ENCODE results near the gene ADGRB3.

Gene ADGRB3

GRCh38 chr6:68695838-68696237 lies 60.8 kb downstream of the ADGRB3 start:
- in situ Hi-C loops (cut with MboI; ENCODE audit: low sequenced_read_pairs) = no loop called here

GRCh38 chr6:68697394-68697793 lies 62.3 kb downstream of the ADGRB3 start:
- in situ Hi-C loops (cut with MboI; ENCODE audit: low sequenced_read_pairs) = no loop called here

GRCh38 chr6:68701159-68701558 lies 66.1 kb downstream of the ADGRB3 start:
- in situ Hi-C loops (cut with MboI; ENCODE audit: low sequenced_read_pairs) = no loop called here

- in situ Hi-C loops (cut with MboI; ENCODE audit: low sequenced_read_pairs) = no loop called here
Measured at GRCh38 chr6:68704485-68704884, 69.4 kb downstream of the ADGRB3 start.

GRCh38 chr6:68709091-68709490 lies 74.0 kb downstream of the ADGRB3 start:
- in situ Hi-C loops (cut with MboI; ENCODE audit: low sequenced_read_pairs) = no loop called here

GRCh38 chr6:68709882-68710281 lies 74.8 kb downstream of the ADGRB3 start:
- in situ Hi-C loops (cut with MboI; ENCODE audit: low sequenced_read_pairs) = no loop called here

- in situ Hi-C loops (cut with MboI; ENCODE audit: low sequenced_read_pairs) = no loop called here
Measured at GRCh38 chr6:68710496-68710895, 75.4 kb downstream of the ADGRB3 start.

- in situ Hi-C loops (cut with MboI; ENCODE audit: low sequenced_read_pairs) = no loop called here
Measured at GRCh38 chr6:68710916-68711315, 75.8 kb downstream of the ADGRB3 start.

- in situ Hi-C loops (cut with MboI; ENCODE audit: low sequenced_read_pairs) = no loop called here
Measured at GRCh38 chr6:68711386-68712000, 76.4 kb downstream of the ADGRB3 start.

GRCh38 chr6:68716620-68717019 lies 81.5 kb downstream of the ADGRB3 start:
- in situ Hi-C loops (cut with MboI; ENCODE audit: low sequenced_read_pairs) = no loop called here

GRCh38 chr6:68718385-68719073 lies 83.4 kb downstream of the ADGRB3 start:
- in situ Hi-C loops (cut with MboI; ENCODE audit: low sequenced_read_pairs) = no loop called here

- in situ Hi-C loops (cut with MboI; ENCODE audit: low sequenced_read_pairs) = no loop called here
Measured at GRCh38 chr6:68719761-68720160, 84.7 kb downstream of the ADGRB3 start.

- in situ Hi-C loops (cut with MboI; ENCODE audit: low sequenced_read_pairs) = no loop called here
Measured at GRCh38 chr6:68722891-68723527, 87.9 kb downstream of the ADGRB3 start.

GRCh38 chr6:68724060-68724459 lies 89.0 kb downstream of the ADGRB3 start:
- in situ Hi-C loops (cut with MboI; ENCODE audit: low sequenced_read_pairs) = no loop called here

GRCh38 chr6:68726337-68726736 lies 91.3 kb downstream of the ADGRB3 start:
- in situ Hi-C loops (cut with MboI; ENCODE audit: low sequenced_read_pairs) = no loop called here

- in situ Hi-C loops (cut with MboI; ENCODE audit: low sequenced_read_pairs) = no loop called here
Measured at GRCh38 chr6:68726992-68727391, 91.9 kb downstream of the ADGRB3 start.

- in situ Hi-C loops (cut with MboI; ENCODE audit: low sequenced_read_pairs) = no loop called here
Measured at GRCh38 chr6:68727699-68728098, 92.6 kb downstream of the ADGRB3 start.

GRCh38 chr6:68728159-68728979 lies 93.3 kb downstream of the ADGRB3 start:
- in situ Hi-C loops (cut with MboI; ENCODE audit: low sequenced_read_pairs) = no loop called here

GRCh38 chr6:68729377-68729903 lies 94.4 kb downstream of the ADGRB3 start:
- in situ Hi-C loops (cut with MboI; ENCODE audit: low sequenced_read_pairs) = no loop called here

GRCh38 chr6:68730291-68731054 lies 95.4 kb downstream of the ADGRB3 start:
- in situ Hi-C loops (cut with MboI; ENCODE audit: low sequenced_read_pairs) = no loop called here
